Neural progenitor cell (in vitro differentiated cells): Measurements from ENCODE around the gene RTN4R.

ENCODE experiments used
- CTCF ChIP-seq: fragments of 200-600 bp; sonication (generic); IDR thresholded peaks from 2 replicates; pipeline ENCODE4 v1.5.1; 2017; ENCODE audit warnings: antibody characterized with exemption, mild to moderate bottlenecking
- EZH2 ChIP-seq: fragments of 200-600 bp; sonication (generic); IDR thresholded peaks from 2 replicates; pipeline ENCODE4 v1.6.1; 2017; ENCODE audit warnings: antibody characterized with exemption, mild to moderate bottlenecking, moderate library complexity
- EZH2phosphoT487 ChIP-seq: fragments of 200-600 bp; sonication (generic); IDR thresholded peaks from 2 replicates; pipeline ENCODE4 v1.6.1; 2017; ENCODE audit warnings: antibody characterized with exemption

- no peak for TF ChIP-seq CTCF
- TF ChIP-seq EZH2: no peak
- TF ChIP-seq EZH2phosphoT487: no peak
Measured at GRCh38 chr22:20229916-20230775, 38.0 kb downstream of the RTN4R start.
